ENCODE measurements around the gene ADCY4. TPM values are rescaled to one million over a fixed set of nuclear protein-coding genes. Genes with fewer than 3 reads are reported as not detected.

The ADCY4 gene
- total RNA-seq = 0.46 and 0.75 TPM in 2 replicates
- long read RNA-seq = 0 reads

- DNase-seq (ENCODE audit: low spot score, unreplicated experiment) = no peak
- H3K27me3 Mint-ChIP-seq = peaks cover 95% of the 10 kb centered on the region
- no peak within 1 kb of the TSS for H3K27ac Mint-ChIP-seq
- H3K9me3 Mint-ChIP-seq (ENCODE audit: low read depth) = no peaks in the 10 kb centered on the region
- H3K4me3 Mint-ChIP-seq (ENCODE audit: low read depth) = peak within 1 kb of the TSS; percentile 51
- TF ChIP-seq, protein P1, sequence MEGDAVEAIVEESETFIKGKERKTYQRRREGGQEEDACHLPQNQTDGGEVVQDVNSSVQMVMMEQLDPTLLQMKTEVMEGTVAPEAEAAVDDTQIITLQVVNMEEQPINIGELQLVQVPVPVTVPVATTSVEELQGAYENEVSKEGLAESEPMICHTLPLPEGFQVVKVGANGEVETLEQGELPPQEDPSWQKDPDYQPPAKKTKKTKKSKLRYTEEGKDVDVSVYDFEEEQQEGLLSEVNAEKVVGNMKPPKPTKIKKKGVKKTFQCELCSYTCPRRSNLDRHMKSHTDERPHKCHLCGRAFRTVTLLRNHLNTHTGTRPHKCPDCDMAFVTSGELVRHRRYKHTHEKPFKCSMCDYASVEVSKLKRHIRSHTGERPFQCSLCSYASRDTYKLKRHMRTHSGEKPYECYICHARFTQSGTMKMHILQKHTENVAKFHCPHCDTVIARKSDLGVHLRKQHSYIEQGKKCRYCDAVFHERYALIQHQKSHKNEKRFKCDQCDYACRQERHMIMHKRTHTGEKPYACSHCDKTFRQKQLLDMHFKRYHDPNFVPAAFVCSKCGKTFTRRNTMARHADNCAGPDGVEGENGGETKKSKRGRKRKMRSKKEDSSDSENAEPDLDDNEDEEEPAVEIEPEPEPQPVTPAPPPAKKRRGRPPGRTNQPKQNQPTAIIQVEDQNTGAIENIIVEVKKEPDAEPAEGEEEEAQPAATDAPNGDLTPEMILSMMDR (IDR thresholded peaks at IDR 0.05; ENCODE audit: unreplicated experiment) = no peak
- no peaks in the 10 kb centered on the region for H3K36me3 Mint-ChIP-seq (ENCODE audit: insufficient read depth)
- peaks cover 4% of the 10 kb centered on the region for H3K4me1 Mint-ChIP-seq (ENCODE audit: low read depth)
These were observed at the start of gene ADCY4 for GRCh38 chr14:24334431-24335291. Gene ADCY4, minus strand, starts transcription at chr14:24335071. Its CDS starts 419 bp downstream, at chr14:24334652.

DNA sequence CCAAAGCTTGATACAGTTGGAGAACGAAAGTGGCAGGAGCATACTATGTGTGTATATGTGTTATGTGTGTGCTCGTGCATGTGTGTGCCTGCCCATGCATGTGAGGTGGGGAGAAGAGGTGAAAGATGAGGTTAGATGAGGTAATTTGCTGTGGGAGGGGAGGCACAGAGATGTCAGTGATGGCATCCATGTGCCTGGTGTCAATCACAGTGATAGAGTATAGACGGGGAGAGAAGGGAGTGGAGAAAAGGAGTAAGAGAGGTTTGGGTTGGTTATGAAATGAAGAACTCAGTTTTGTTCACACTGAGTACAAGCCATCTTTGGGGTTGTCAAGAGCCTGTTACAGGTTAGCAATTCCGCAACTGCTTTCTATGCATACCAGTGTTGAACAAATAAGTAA lies 49.3 kb upstream of the ADCY4 start:
- Mint-ChIP-seq H3K4me3 (ENCODE audit: low read depth) (no peak overlapping the region), H3K27ac (no peak overlapping the region), H3K27me3 (peaks cover 26% of the 10 kb centered on the region), H3K36me3 (ENCODE audit: insufficient read depth) (no peaks in the 10 kb centered on the region), H3K9me3 (ENCODE audit: low read depth) (no peaks in the 10 kb centered on the region), H3K4me1 (ENCODE audit: low read depth) (peaks cover 12% of the 10 kb centered on the region)
- DNase-seq (ENCODE audit: low spot score, unreplicated experiment) = no peak
- TF ChIP-seq, protein P1 (IDR thresholded peaks at IDR 0.05; ENCODE audit: unreplicated experiment) = no peak

DNA sequence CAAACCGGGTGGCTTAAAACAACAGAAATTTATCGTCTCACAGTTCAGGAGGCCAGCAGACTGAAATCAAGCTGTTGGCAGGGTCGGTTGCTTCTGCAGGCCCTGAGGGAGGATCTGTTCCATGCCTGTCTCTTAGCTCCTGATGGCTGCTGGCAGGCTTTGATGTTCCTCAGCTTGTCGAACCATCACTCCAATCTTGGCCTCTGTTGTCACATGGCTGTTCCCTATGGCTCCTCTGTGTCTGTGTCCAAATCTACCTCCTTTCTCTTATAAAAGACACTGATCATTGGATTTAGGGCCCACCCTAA lies 47.1 kb upstream of the ADCY4 start:
- Mint-ChIP-seq H3K27ac (no peak overlapping the region), H3K27me3 (peaks cover 11% of the 10 kb centered on the region), H3K9me3 (ENCODE audit: low read depth) (no peaks in the 10 kb centered on the region), H3K36me3 (ENCODE audit: insufficient read depth) (no peaks in the 10 kb centered on the region), H3K4me1 (ENCODE audit: low read depth) (peaks cover 12% of the 10 kb centered on the region), H3K4me3 (ENCODE audit: low read depth) (no peak overlapping the region)
- DNase-seq (ENCODE audit: low spot score, unreplicated experiment) = no peak
- TF ChIP-seq, protein P1 (IDR thresholded peaks at IDR 0.05; ENCODE audit: unreplicated experiment) = no peak

DNA sequence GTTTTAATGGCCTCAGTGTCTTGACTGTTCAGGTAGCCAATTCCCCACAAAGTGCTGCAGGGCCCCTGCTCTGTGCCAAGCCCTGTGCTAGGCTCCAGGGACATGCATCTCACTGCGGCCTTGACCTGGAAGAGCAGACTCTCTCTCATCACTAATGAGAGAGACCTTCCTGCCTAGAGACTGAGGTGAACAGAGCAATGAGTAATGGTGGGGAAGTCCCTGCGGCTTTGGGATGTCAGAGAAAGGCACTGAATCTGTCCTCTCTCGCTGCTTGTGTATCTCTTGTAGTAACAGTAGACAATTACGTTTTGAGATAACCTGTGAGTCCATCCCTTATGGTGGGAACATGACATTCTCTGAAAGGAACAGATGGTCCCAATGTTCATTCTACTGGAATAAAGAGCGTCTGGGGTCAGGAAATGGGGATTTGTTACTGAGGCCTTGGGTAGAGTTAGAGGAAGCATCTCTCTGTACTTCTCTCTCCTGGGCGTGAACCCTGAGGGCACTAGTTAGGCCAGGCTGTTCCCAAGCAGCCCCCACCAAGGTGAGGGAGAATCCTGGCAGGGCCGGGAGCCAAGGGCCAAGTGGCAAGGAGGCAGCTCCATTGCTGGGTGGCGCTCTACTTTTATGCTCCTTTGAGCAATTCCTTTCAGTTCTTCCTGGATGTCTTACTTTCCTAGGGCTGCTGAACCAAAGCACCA lies 46.6 kb upstream of the ADCY4 start:
- Mint-ChIP-seq H3K27me3 (peaks cover 11% of the 10 kb centered on the region), H3K36me3 (ENCODE audit: insufficient read depth) (no peaks in the 10 kb centered on the region), H3K9me3 (ENCODE audit: low read depth) (no peaks in the 10 kb centered on the region), H3K4me3 (ENCODE audit: low read depth) (no peak overlapping the region), H3K4me1 (ENCODE audit: low read depth) (peaks cover 8% of the 10 kb centered on the region), H3K27ac (no peak overlapping the region)
- DNase-seq (ENCODE audit: low spot score, unreplicated experiment) = no peak
- TF ChIP-seq, protein P1 (IDR thresholded peaks at IDR 0.05; ENCODE audit: unreplicated experiment) = no peak

DNA sequence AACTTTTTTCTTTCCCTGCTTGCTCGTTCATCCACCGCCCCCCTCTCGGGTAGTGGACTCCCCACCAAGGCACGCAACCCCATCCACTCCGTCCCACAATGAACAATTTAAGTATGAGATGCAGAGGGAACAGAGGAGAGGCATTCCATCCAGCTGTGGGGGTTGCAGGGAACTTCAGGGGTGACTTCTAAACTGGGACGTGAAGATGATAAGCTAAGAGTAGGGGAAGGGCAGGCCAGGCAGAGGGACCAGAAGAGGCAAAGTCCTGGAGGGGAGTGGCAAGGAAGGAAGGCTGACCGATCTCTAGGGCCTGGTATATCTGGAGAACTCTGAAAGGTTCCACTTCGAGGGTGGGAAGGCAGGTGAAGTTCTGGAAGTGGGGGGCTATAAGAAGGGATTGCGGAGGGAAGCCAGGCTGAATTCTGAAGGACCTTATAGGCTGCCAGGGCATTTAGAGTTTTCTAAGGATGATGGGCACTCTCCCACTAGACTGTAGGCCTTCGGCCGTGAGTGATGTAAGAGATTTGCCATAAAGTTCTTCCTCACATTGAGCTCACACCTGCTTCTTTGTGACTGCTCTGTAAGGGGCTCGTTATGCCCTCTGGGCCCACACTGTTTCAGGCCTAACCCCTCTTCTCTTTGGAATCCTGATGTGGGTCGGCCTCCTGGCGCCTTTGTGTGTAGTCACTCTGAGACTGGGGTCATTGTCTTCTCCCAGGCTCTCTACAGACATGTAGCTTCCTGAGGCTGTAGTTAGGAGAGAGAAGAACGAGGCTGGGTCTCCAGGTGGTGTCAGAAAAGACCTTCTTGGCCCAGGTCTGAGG lies 45.2 kb upstream of the ADCY4 start:
- Mint-ChIP-seq H3K4me3 (ENCODE audit: low read depth) (no peak overlapping the region), H3K4me1 (ENCODE audit: low read depth) (peaks cover 8% of the 10 kb centered on the region)

More for the DNA sequence above, 45.2 kb upstream of the ADCY4 start:
- H3K36me3 Mint-ChIP-seq (ENCODE audit: insufficient read depth) = no peaks in the 10 kb centered on the region
- TF ChIP-seq, protein P1 (IDR thresholded peaks at IDR 0.05; ENCODE audit: unreplicated experiment) = no peak
- H3K27ac Mint-ChIP-seq = no peak overlapping the region
- DNase-seq (ENCODE audit: low spot score, unreplicated experiment) = no peak
- peaks cover 8% of the 10 kb centered on the region for H3K27me3 Mint-ChIP-seq
- no peaks in the 10 kb centered on the region for H3K9me3 Mint-ChIP-seq (ENCODE audit: low read depth)
